AG08396 (cell line): ENCODE data around the gene NCF4.

ENCODE experiments used
- DNase-seq: peaks from one replicate; pipeline ENCODE4 v3.0.0; 2012; ENCODE audit warnings: low spot score, mixed read lengths

NCF4 gene

DNA sequence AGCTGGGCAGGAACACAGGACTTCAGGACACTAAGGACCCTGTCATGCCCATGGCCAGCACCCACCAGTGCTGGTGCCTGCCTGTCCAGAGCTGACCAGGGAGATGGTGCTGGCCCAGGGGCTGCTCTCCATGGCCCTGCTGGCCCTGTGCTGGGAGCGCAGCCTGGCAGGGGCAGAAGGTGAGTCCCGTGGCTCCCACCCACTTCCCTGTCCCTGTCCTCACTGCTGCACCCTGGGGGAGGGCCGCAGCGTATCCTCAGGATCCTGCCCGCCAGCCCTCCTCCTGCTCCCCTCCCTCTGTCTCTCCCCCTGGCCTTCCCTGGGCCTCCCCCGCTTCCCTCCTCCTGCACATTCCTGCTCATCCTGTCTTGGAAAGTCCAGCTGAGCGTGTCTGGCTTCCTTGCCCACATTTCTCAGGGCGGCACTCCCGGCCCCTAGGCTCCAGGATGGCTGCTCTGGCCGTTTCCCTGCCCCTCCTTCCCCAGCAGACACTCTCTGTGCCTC, 61.4 kb downstream of the NCF4 start:
- no peak for DNase-seq

DNA sequence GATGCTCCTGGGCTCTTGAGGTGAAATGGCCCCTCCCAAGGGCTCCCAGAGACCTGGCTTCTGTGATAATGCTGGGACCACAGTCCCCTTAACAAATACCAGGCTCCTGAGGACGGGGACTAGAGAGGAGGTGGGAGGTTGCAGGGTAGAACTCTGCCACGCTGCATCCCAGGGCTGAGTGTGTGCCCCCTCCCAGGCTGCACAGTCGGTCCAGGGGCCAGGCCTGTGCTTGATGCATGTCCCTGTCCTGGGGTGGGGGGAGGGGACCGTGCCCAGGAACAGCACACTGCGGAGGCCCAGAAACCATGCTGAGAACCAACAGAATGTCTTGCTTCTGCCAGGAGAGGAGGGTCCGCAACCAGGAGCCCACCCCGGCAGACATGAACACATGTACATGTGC, 61.9 kb downstream of the NCF4 start:
- no peak for DNase-seq

DNA sequence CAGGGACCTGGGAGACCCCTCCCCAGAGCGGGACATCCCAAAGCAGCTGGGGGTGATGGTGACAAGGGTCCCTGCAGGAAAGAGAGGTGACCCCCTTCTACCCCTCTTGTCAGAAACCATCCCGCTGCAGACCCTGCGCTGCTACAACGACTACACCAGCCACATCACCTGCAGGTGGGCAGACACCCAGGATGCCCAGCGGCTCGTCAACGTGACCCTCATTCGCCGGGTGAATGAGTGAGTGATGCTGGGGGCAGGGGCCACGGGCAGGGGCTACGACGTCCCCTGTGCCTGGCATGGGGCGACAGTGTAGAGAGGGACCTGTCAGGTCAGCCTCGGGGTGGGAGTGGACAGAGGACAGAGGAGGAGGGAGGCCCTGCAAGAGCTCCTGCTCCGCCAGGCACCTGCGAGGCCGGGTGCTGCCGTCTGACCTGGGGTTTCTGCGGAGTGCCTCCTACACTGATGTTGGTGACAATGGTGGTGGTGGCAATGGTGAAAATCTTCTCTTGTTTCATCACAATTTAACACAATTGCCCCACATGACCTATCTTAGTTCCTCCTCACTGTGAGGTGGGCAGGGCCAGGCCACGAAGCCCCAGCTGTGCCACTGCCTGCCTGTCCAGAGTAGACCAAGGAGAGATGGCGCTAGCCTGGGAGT, 62.5 kb downstream of the NCF4 start:
- DNase-seq = no peak

DNA sequence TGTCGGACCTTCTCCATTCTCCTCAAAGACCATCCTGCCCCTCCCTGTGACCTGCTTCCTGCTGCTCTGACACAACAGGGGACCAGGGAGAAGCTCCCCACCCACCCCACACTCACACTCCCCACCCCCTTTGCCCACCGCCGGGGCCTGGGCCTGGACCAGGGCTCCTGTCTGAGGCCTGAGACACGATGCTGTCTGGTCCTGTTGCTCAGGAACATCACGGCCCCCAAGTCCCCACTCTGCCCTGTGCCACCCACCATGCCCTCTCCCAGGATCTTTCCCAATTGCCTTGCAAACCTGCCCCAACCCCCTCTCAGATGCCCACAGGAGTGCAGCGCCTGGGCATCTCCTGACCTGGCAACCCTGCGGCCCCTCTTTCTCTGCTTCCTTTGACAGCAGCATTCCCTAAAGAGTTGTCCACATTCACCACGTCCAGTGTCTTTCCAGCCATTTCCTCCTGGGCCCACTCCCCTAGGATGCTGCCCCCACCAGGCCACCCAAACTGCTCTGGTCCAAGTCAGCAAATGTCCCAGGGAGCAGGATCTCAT, 63.4 kb downstream of the NCF4 start:
- DNase-seq = no peak

DNA sequence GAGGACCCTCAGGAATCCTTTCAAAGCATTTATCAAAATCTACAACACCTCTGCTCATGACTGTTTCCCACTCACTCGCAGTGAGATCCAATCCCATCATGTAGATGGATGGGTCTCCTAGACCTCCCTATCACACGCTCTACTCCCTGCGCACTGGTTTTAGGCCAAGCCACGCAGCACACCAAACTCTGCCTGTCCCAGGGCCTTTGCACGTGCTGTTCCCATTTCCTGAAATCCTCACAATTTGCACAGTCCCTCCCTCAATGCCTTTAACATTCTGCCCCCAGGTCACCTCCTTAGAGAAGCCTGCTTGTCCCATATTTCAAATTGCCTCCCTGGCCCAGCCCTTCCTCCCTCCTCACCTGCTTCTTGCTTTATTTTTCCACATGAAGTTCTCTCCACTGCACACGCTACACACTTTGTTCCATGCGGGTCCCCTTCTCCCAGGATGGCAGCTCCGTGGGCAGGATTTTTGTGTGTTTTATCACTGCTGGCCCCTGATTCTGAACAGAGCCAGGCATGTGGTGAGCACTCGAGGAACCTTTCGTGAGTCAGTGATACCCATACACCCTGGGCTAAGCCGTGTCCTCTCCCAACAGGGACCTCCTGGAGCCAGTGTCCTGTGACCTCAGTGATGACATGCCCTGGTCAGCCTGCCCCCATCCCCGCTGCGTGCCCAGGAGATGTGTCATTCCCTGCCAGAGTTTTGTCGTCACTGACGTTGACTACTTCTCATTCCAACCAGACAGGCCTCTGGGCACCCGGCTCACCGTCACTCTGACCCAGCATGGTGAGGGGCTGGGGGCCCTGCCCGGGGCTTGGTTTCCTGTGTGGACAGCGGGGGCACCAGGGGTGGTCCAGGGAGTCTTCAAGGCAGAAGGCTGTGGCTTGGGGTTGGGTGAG, 64.8 kb downstream of the NCF4 start:
- peak; percentile 50 for DNase-seq

DNA sequence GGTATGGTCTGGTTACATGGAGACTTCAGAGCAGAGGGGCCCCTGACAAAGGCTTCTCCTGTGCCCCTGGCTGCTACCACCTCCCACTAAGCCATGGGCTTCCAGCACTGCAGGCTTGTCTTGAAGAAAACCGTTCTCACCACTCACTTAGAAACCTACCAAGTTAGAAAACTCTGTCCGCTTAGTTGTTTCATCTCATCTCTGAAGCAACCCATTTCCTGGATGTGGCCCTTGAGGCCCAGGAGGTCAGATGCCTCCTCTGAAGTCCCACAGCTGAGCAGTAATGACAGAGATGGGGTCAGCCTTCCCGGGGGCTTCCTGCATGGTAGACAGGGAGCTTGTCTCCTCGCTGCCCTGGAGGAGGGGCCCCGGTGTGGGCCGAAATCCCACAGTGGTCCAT, 65.5 kb downstream of the NCF4 start:
- DNase-seq = no peak

DNA sequence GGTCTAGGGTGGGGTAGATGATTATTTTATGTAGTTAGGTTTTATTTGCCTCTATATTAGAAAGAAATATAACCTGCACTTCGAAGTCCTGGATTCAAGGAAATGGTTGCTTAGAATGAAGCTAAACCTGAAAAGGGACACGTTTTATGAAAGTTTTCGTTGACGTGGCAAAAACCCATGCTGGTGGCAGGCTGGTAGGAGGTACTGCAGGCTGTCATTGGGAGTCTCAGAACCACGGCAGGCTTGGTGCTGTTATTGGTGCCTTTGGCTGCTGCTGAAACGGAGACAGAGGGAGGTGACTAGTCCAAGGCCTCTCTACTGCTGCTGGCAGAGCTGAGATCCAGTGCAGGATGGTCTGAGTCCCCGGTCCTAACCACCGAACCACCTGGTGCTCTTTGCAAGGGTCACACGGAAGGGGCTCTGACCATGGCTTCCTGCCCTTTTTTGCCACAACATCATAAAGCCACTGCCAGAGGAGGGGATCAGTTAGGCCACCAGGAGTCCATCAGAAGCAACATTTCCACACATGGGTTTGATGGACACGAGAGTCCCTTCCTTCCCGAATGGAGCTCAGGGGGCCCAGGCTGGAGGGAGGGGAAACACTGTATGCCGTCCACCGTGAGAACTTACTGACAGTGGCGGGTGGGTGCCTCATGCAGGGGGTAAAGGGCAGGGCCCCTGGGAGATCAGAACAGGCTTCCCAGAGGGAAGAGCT, 66.1 kb downstream of the NCF4 start:
- no peak for DNase-seq
